Calu3 (cell line): ENCODE data around the gene KCNIP3. TPM values are rescaled to one million over a fixed set of nuclear protein-coding genes. Genes with fewer than 3 reads are reported as not detected.

Source experiments
- BruUV-seq: library from RNA; stranded (reverse); fragments of 400-500 nt; replicated peaks from 2 replicates; lab custom pipeline; 2021; lab: Mats Ljungman, UMichigan
- CTCF ChIA-PET: fragments of 300-600 bp; sonication (Branson Sonifier 250); formaldehyde crosslinking; loops from one replicate; lab custom pipeline; 2022; ENCODE audit warnings: antibody characterized with exemption; lab: Charles Lee
- DNase-seq: peaks from one replicate; pipeline ENCODE4 v3.0.0; 2022
- H3K27ac Mint-ChIP-seq: one replicate; pipeline ENCODE4 v1.8.0; 2022; ENCODE audit warnings: mixed read lengths; ENCODE audit not compliant: unreplicated experiment
- H3K27me3 Mint-ChIP-seq: one replicate; pipeline ENCODE4 v1.8.0; 2022; ENCODE audit warnings: mixed read lengths; ENCODE audit not compliant: unreplicated experiment
- H3K36me3 Mint-ChIP-seq: one replicate; pipeline ENCODE4 v1.8.0; 2022; ENCODE audit warnings: mild to moderate bottlenecking, moderate library complexity, mixed read lengths; ENCODE audit not compliant: insufficient read depth, unreplicated experiment
- H3K4me1 Mint-ChIP-seq: one replicate; pipeline ENCODE4 v1.8.0; 2022; ENCODE audit warnings: mild to moderate bottlenecking, low read depth, mixed read lengths; ENCODE audit not compliant: unreplicated experiment
- H3K4me3 Mint-ChIP-seq: one replicate; pipeline ENCODE4 v1.8.0; 2022; ENCODE audit warnings: mild to moderate bottlenecking, low read depth, moderate library complexity, mixed read lengths; ENCODE audit not compliant: unreplicated experiment
- H3K9me3 Mint-ChIP-seq: one replicate; pipeline ENCODE4 v1.8.0; 2022; ENCODE audit warnings: low read depth, mixed read lengths; ENCODE audit not compliant: unreplicated experiment
- CTCF ChIP-seq: fragments of 200-600 bp; IDR thresholded peaks from one replicate; pipeline ENCODE4 v1.8.0; 2022; ENCODE audit warnings: antibody characterized with exemption; ENCODE audit not compliant: unreplicated experiment
- intact Hi-C: fragments of 100-400 bp; cut with micrococcal nuclease; formaldehyde crosslinking; loops from one replicate; pipeline ENCODE4 v1.10.0; 2022; ENCODE audit not compliant: unreplicated experiment
- total RNA-seq: library from RNA; stranded (reverse); gene quantifications from 2 replicates; pipeline ENCODE4 v1.2.3, GENCODE V29; 2022

KCNIP3 gene
- total RNA-seq, 1 experiment from 2014 or later = 1.1 TPM

GRCh38 chr2:95301186-95301585 lies 4.0 kb downstream of the KCNIP3 start:
- H3K4me1 Mint-ChIP-seq = peaks cover 13% of the 10 kb centered on the region
- BruUV-seq = no TSS peak
- no peak for DNase-seq
- no peaks in the 10 kb centered on the region for H3K9me3 Mint-ChIP-seq
- no peak overlapping the region for H3K27ac Mint-ChIP-seq
- H3K27me3 Mint-ChIP-seq = peaks cover 44% of the 10 kb centered on the region
- CTCF ChIA-PET = interaction anchor here (1.4 kb wide), 1 partner anchor 8 kb away, joined by 3 read pairs; no protein-coding TSS in a partner anchor
- intact Hi-C loops = no loop called here
- H3K36me3 Mint-ChIP-seq = no peaks in the 10 kb centered on the region
- H3K4me3 Mint-ChIP-seq = no peak overlapping the region
- TF ChIP-seq CTCF = no peak

GRCh38 chr2:95301876-95302641 lies 4.9 kb downstream of the KCNIP3 start:
- CTCF ChIA-PET = interaction anchor here (1.4 kb wide), 1 partner anchor 9 kb away, joined by 3 read pairs; no protein-coding TSS in a partner anchor
- Mint-ChIP-seq H3K27me3 (peaks cover 42% of the 10 kb centered on the region), H3K9me3 (no peaks in the 10 kb centered on the region), H3K4me3 (no peak overlapping the region), H3K36me3 (no peaks in the 10 kb centered on the region), H3K4me1 (peaks cover 14% of the 10 kb centered on the region), H3K27ac (no peak overlapping the region)
- no peak for TF ChIP-seq CTCF
- intact Hi-C loops = no loop called here
- no TSS peak for BruUV-seq
- no peak for DNase-seq

GRCh38 chr2:95303191-95303919 lies 6.2 kb downstream of the KCNIP3 start:
- Mint-ChIP-seq H3K36me3 (no peaks in the 10 kb centered on the region), H3K4me1 (peaks cover 14% of the 10 kb centered on the region), H3K27me3 (peaks cover 29% of the 10 kb centered on the region), H3K4me3 (no peak overlapping the region), H3K9me3 (no peaks in the 10 kb centered on the region), H3K27ac (no peak overlapping the region)
- TF ChIP-seq CTCF = no peak
- no peak for DNase-seq
- no TSS peak for BruUV-seq
- CTCF ChIA-PET = no interaction called here
- intact Hi-C loops = no loop called here

- H3K4me3 Mint-ChIP-seq = no peak overlapping the region
- no peak overlapping the region for H3K27ac Mint-ChIP-seq
- H3K27me3 Mint-ChIP-seq = peaks cover 23% of the 10 kb centered on the region
- H3K9me3 Mint-ChIP-seq = no peaks in the 10 kb centered on the region
- H3K4me1 Mint-ChIP-seq = peaks cover 14% of the 10 kb centered on the region
- BruUV-seq = no TSS peak
- no peaks in the 10 kb centered on the region for H3K36me3 Mint-ChIP-seq
- CTCF ChIA-PET = no interaction called here
- no peak for TF ChIP-seq CTCF
- intact Hi-C loops = no loop called here
- peak; percentile 18 for DNase-seq
These were observed 8.4 kb downstream of the KCNIP3 start for GRCh38 chr2:95305380-95306061.
